ENCODE data around the gene SH3PXD2A.

Gene SH3PXD2A

DNA sequence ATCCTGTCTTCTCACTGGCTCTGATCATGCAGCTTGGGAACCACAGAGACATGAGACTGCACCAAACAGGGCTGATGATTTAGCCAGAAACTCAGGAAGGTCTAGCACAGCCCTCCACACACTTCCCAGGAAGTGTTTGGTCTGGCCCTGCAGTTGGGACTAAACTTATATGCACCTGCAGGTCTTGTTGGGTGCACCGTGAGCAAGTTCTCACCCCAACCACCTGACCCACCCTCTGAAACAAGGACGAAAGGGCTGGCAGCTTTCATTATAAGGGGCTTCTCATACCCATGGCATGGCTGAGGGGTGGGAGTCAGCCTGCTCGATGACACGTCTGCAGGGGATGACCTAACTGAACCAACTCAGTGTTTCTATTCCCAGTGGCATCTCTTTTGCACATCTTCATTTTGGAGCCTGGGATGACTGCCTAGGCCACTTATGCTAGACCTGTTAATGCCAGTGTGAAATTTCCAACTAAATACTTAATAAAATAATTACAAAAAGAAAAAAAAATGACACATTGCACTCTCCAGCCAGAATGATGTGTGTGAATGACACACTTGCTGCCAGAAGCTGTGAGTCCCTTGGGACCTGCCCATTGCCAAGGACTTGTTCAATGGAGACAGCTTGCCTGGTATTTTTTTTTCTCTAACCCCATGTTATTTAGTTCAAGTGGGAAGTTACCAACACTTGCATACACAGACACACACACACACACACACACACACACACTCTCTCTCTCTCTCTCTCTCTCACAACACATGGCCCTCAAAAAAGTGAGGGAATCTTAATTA is 259.2 kb downstream of the SH3PXD2A start:
- DNase-seq: no peak

DNA sequence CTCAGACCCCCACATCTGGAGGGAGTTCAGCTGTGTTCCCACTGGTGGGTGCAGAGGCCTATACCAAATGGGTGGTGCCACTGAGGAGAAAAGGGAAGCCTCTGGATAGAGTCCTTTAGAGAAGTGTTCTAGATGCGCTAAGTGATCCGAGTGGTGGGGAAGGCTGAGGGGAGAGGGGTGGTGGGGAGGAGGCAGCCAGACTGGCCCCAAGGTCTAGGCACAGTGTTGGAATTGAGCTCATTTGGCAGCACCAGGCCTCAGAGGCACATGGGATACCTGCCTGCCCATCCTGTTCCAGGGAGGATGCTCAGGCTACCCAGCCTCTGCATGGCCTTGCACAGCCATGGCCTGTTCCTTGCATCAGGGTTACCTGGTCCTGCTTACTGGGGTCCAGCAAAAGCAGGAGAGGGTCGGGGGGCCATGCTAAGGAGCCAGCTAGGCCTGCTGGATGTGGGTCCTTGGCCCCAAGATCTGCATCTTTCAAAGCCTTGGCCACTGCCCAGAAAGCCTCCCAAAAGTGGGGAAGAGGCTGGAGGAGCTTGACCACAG is 262.3 kb downstream of the SH3PXD2A start:
- no peak for DNase-seq

DNA sequence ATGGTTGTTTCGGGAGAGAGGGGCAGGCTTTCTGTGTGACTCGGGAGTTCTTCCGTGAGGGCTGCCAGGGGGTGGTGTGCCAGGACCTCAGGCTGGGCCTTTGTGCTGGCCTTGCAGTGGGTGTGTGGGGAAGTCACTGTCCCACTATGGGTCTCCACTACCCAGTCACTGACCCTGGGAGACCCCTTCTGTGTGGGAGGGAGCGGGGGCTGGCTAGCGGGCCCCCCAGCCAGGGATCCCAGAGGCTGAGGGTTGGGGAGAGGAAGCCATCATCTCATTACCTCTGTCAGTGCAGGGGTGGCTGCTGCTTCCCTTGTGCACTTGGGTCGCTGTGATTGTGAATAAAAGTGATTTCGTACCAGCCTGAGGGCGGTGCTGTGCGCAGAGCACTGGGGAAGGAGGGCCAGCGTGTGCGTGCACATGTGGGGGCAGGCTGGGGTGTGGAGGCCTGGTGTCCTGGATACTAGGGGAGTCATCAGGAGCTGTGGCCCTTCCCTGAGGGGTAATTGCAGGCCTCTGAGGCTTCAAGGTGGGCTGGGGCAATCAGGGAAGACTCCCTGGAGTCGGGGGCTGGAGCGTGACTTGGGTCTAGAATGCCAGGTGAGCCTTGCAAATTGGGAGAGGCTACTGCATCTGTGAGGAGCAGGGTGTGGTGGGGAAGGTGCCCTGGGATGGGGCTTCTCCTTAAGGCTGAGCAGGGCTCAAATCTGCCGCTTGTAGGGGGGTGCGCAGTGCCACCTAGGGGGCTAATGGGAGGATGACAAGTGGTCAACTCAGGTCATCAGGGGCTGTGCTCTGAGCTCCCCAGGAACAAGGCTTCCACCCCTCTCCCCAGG is 263.0 kb downstream of the SH3PXD2A start:
- no peak for DNase-seq

DNA sequence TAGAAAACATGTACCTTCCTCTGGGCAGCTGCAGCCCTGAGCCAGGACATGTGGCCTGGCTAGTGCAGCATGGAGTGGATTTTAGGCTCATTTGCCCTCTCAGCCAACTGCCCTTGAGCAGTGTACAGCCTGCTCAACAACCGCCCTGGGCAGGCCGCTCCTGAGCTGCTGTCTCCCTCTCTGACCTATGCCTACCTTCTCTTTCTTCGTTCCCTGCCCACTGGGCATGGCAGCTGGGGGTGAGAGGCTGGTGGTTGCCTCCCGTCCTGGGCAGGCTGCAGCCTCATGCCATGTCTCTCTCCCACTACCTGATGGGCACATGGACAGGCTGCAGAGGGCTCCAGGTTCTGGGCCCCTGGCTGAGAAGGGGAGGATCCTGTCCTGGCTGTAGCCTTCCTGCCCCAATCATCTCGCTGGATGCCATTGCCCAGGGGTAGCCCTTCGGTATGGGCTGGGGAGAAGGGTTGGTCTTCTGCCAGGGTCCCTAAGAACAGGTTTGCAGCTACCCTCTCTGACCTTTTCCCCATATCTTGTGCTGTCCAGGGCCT is 264.6 kb downstream of the SH3PXD2A start:
- no peak for DNase-seq

DNA sequence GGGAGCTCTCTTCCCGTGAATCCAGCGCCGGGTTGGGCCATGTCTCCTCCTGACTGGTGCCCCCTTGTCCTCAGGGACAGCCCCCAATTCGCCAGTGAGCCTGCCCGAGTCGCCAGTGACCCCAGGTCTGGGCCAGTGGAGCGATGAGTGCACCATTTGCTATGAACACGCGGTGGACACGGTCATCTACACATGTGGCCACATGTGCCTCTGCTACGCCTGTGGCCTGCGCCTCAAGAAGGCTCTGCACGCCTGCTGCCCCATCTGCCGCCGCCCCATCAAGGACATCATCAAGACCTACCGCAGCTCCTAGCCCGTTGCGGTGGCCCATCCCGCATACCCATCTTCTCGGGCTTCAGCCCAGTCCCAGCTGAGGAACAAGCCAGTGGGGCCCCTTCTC is 265.3 kb downstream of the SH3PXD2A start:
- DNase-seq: no peak

DNA sequence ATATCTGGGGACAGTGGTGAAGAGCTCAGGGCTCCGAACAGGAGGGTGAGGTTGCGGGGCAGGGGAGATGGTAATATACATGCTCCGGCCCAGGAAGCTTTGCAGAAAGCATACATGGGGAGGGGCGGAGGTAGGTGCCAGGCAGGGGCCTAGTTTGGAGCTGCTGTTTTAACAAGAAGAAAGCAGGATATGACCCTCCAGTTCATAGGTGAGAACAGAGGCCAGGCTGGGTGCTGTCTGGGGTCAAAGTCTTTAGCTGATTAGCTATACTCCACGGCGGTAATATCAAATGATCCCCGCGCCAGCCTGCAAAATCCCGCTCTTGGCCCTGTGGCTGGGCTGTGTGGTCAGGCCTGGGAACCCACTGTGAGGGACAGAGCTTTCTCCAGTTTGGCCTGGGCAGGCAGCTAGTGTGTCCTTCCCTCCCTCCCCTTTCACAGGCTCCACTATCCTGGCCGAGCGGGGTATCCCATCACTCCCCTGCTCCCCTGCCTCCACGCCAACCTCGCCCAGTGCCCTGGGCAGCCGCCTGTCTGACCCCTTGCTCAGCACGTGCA is 266.2 kb downstream of the SH3PXD2A start:
- no peak for DNase-seq

DNA sequence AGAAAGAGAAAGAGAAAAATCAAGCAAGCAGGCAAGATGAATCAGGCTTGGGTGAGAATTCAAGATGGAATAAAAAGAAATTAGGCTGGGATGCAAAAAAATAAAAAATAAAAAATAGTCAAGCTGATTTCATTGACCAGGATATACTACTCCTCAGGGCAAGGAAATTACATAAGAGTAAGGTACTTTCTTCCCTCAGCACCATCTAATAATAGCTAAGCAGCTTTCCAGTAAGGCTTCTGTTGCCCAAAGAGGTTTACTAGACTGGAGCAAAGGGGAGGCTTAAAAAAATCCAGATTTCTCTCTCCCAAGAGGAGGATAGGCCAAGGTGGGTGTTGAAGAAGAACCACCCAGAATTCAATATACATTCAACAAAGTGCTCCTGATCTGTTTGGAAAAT is 268.3 kb downstream of the SH3PXD2A start:
- no peak for DNase-seq

DNA sequence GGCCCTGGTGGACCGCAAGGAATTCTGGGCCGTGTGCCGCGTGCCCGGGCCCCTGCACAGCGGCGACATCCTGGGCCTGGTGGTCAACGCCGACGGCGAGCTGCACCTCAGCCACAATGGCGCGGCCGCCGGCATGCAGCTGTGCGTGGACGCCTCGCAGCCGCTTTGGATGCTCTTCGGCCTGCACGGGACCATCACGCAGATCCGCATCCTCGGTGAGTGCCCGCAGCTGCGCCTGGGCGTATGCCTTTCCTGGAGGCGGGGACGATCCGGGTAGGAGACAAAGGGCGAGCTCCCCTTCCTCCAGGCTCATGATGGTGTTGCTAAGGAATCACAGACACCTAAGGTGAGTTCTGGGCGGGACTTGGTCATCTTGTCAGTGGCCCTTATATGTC is 270.4 kb downstream of the SH3PXD2A start:
- DNase-seq: no peak

DNA sequence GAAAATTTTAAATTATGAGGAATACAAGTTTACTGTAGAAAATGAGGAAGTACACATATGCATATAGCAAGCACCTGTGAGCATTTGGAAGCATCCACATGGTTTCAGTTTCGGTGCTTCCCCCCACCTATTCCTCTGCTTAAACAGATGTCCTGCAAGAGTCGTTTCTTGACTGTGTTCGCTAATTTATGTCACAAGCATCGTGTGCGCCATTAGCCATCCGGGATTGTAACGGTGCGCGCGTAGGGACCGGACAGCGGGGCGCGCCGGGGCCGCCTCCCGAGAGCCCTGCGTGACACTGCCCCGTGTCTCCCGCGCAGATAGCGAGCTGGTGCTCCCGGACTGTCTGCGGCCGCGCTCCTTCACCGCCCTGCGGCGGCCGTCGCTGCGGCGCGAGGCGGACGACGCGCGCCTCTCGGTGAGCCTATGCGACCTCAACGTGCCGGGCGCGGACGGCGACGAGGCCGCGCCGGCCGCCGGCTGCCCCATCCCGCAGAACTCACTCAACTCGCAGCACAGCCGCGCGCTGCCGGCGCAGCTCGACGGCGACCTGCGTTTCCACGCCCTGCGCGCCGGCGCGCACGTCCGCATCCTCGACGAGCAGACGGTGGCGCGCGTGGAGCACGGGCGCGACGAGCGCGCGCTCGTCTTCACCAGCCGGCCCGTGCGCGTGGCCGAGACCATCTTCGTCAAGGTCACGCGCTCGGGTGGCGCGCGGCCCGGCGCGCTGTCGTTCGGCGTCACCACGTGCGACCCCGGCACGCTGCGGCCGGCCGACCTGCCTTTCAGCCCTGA is 271.0 kb downstream of the SH3PXD2A start:
- DNase-seq: no peak

DNA sequence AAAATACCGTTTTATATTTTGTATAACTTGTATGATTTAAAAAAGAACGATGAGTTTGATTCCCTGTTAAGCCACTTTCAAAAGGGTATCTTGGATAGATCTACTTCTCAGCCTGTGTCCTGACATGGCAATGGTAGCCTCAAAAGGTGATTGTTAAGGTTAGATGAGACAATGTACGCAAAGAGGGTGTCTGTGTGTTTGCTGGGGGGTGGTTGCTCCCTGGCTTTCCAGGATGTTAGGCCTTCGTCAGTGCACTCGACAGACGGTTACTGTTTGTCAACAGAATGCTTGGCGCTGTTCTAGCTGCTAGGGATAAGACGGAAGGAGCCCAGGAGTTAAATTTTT is 271.5 kb downstream of the SH3PXD2A start:
- no peak for DNase-seq

DNA sequence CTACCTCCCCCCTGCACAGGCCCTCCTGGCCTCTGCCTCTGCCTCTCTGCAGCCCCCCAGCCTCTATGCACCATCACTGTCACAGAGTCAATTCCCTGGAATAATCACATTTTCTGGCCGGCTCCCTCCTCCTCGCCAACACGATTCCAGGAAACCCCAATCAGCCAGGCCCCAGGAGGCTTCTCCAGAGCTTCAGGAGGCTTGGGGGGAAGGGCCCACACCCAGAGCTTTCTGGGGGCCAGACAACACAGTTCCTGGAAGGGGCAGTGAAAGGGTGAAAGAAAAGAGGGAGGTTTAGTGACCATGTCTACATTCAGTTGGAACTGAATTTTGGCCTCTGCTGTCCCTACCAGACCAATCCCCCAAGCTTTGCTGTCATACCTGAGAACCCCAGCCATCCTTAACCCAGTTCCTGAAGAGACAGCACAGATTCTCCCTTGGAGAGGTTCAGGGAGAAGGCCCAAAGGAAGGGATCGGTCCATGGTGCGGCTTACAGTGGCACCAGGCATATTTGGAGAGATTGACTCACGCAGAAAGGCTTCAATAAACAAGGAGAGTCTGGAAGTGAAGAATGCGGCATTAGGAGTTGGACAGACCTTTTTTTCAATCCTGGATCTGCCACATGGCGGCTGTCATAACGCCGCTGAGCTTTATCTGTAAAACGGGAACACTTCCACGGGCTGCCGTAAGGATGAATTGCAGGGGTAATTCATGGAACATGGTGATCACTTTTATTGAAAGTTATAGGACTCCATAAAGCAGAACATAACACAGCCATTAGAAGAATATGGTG is 272.8 kb downstream of the SH3PXD2A start:
- DNase-seq: no peak

DNA sequence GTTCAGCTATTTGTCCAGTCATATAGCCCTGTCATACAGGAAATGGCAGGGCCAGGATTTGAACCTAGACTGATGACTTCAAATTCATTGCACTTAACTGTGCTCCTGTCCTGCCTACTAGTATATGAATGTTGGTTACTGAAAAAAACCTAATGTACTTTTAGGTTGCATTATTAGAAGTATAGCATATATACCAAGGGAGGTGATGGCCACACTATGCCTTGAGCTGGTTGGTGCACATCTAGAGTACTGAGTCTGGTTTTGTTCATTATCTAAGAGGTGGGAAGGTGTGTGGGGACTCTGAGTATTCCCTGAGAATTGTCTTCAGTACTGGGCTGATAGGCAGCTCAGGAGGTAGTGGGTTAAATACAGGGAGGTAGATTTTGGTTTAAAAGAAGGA is 273.9 kb downstream of the SH3PXD2A start:
- DNase-seq: no peak

DNA sequence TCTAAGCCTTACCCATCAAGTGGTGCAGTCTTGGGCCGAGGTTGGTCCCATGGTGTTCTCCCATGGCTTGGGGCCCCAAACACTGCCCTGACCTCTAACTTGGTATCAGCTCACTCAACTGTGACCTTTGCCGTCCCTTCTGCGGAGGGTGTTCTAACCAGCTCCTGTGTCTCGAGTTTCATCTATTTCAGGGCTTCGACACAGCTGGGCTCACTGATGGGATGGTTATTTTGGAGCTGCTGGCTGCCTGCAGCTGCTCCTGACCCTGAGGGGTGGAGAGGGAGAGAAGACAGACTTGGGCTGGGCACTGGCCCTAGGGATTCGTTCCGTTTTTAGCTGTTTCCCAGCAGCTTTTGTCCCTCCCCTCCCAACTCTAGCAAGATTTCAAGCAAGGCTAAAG is 274.9 kb downstream of the SH3PXD2A start:
- DNase-seq: no peak

DNA sequence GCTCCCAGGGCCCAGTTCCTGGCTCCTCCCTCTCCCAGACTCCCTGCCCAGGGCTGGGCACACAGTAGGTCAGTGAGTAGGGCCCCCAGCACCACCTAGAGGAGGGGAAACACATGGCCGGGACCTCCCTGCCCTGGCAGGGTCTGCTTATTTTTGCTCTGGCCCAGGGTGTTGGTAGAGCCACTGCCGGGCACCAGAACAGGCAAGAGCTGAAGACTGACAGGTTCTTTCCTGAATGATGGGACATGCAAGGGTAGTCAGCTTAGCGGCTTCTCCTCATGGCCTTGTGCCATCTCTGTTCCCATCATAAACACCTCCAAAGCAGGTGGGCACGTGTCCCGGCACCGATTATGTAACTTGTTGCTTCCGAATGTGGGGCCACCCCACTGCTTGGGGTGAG is 275.4 kb downstream of the SH3PXD2A start:
- no peak for DNase-seq

DNA sequence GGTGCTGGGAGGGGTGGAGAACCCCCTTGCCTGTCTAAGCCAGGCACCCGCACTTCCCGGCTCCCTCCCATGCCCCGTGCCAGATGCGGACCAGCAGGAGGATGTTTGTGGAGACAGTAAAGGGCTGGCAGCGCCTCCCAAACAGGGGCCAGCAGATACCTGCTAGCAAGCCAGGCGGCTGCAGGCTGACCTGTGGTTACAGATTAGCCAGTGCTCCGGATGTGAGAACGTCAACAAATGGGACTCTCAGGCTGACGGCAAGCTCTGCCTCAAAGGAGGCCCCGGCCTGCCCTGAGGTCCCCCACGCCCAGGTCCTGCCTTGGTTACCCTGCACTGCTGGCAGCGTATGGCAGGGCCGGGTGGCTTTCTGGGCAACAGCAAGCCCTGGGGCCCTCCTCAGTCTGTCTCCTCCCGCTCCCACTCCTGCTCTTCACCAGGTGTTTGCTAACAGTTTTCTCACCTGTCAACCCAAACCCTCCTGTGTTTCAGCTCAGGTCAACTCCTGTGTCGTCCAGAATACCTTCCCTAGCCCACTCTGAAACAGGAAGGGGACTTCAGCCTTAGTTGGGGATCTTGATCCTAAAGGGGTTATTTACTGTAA is 276.5 kb downstream of the SH3PXD2A start:
- no peak for DNase-seq

DNA sequence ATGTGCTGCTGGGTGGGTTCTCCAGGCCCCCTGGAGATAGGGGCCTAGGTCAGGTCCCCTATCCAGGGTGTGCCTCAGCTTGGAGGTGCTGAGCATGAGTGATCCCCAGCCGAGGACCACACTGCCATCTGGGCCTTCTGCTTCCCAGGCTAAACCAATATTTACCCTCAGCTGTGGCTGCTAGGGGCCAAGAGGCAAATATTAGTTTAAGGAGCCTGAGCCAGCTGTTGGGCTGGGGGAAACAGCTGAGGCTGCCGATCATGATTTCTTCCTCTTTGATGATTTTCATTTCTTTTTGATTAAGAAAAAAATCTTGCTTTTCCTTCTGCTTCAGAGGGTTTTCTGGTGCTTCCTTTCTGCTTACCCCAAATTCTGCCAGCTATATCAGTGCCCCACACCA is 278.5 kb downstream of the SH3PXD2A start:
- no peak for DNase-seq

DNA sequence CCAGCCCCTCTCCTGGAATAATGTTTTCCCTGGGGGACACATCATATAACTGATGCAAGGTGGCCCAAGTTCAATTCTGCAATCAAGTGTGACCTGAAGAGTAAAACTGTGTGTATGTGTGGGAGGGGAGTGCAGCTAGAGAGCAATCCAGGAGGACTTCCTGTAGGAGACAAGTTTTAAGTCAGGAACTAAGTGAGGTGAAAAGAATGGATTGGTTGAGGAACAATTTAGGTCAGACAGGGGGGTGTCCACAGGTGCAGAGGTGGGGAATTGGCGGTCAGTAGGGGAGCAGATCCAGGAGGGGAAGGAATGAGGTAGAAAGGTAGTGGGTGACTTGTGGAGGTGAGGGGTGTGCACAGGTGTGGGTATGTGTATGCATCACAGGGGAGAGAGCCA is 279.3 kb downstream of the SH3PXD2A start:
- DNase-seq: no peak

DNA sequence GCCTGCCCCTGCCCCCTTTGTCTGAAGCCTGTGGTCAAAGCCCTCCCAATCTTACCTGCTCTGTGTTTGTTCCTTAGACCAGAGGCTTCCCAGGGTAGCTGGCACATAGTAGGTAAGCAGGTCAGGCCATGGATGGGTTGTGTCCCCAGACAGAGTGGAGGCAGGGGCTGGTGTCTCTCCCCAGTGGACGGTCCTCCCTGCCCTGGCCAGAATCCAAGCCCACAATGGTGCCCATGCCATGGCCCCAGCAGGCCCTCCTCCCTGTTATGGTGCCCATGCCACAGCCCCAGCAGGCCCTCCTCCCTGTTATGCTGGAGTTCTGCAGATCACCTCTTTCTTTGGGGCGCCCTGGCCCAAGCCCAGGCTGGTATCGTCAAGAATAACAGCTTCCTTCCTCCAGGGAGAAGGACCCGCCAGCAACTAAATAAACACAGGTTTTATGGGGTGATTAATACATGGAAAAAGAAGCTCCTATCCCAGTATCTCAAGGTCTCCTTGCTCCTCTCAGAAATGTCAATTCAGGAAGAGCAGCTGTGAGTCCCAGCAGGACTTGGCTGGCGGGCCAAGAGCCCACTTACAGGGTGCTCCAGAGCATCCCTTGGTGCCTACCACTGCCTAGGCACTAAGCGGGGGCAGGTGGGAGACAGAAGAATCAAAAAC is 279.8 kb downstream of the SH3PXD2A start:
- no peak for DNase-seq

DNA sequence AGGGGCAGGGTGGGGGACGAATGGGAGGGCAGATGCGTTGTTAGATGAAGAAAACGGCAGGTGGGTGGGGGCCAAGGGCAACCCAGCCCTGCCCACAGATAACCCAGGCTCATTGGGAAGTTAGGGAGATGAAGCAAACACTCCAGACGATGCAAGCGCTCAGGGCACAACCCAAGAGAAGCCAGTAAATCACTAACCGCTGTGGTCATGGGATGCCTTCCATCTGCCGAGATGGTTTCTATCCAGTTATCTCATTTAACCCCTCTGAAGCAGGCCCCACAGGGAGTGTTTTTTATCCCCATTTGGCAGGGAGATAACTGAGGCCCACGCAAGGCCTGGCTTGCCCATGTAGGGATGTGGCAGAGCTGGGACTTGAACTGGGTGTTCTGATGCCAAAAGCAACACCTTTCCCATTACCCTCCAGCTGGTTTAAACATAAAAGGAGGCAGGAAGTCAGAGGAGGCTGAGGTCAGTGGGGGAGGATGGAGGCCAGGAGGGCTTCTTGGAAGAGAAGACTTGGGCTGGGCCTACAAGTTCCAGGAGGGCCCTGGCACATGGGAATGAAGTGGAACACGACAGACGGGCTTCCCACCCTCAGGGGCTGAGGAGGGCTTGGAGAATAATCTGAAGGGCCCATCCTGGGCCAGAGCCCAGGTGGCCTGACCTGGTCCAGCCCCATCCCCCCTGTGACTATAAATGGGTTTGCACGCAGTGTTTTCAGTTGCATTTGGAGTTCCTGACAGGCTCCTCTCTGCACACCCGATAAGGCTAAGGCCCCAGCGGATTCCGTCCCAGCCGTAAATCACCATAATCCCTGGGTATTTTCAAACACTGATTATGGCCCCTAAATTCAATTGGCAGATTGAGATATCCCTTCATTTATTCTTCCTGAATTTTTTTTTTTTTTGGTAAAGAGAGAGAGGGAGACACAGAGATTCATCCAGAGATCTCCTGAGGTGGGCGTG is 281.0 kb downstream of the SH3PXD2A start:
- DNase-seq: no peak

DNA sequence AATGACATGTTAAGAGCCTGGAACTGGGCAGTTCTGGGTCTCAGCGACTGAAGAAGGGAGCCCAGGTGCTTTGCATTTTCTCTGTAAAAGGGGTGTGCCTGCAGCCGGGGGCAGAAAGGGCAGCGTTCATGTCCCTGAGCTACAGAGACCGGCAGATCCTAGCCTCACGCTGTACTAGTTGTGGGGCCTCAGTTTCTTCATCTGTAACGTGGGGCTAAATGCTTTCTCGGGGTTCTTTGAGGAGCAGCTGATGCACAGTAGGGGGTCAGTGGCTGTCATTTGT is 282.2 kb downstream of the SH3PXD2A start:
- no peak for DNase-seq
